K562 (cell line): Measurements from ENCODE around the gene MAN2A1. TPM values are rescaled to one million over a fixed set of nuclear protein-coding genes. Genes with fewer than 3 reads are reported as not detected.

Experiments used
- CBFA2T3 ChIP-seq: fragments of 450-650 bp; IDR thresholded peaks from 2 replicates; pipeline ENCODE4 v1.6.1; 2017
- EP400 ChIP-seq: fragments of 450-650 bp; IDR thresholded peaks from 2 replicates; pipeline ENCODE4 v1.6.1; 2017; ENCODE audit warnings: antibody characterized with exemption, mild to moderate bottlenecking, moderate library complexity
- NCOR1 ChIP-seq: fragments of 450-650 bp; IDR thresholded peaks from 2 replicates; pipeline ENCODE4 v1.6.1; 2016; ENCODE audit warnings: mild to moderate bottlenecking, moderate library complexity
- ZNF316 ChIP-seq: fragments of 450-650 bp; IDR thresholded peaks from 2 replicates; pipeline ENCODE4 v1.6.1; 2016
- polyA plus RNA-seq, 8 experiments: library from polyadenylated mRNA; depleted of rRNA in 4 of 8; stranded (reverse) in 5 of 8; unstranded in 3 of 8; fragments of >200 nt; fragmentation: Nextera tagmentation in 2 of 8; fragmentation: Illumina TruSeq in 1 of 8; extraction: Ambion mirVana in 2 of 8; extraction: Trizol in 1 of 8; gene quantifications; 2 replicates each; pipeline versions ENCODE4 v1.2.1 to v1.2.3, GENCODE V29; 2011 to 2014; ENCODE audit warnings: inconsistent platforms in 1 of 8, missing spikeins in 1 of 8
- total RNA-seq, 7 experiments: library from RNA; depleted of rRNA in 6 of 7; stranded (reverse); fragments of >200 nt in 6 of 7; fragmentation: Illumina TruSeq in 2 of 7; extraction: Trizol in 2 of 7; gene quantifications; 2 replicates each; pipeline versions ENCODE4 v1.2.1 to v1.2.3, GENCODE V29; 2011 to 2021; ENCODE audit warnings: low replicate concordance in 1 of 7
- TF ChIP-seq, protein P1 (sequence below): fragments of 450-650 bp; IDR thresholded peaks from 2 replicates; pipeline ENCODE4 v1.6.1; 2016; ENCODE audit warnings: mild to moderate bottlenecking, moderate library complexity

MAN2A1 gene
- total and polyA plus RNA-seq, 9 of the 15 experiments (the other 6 are each of a cell fraction or from before 2014, with no cell fraction given): 5.2 to 32.0 (median 19.8) TPM

DNA sequence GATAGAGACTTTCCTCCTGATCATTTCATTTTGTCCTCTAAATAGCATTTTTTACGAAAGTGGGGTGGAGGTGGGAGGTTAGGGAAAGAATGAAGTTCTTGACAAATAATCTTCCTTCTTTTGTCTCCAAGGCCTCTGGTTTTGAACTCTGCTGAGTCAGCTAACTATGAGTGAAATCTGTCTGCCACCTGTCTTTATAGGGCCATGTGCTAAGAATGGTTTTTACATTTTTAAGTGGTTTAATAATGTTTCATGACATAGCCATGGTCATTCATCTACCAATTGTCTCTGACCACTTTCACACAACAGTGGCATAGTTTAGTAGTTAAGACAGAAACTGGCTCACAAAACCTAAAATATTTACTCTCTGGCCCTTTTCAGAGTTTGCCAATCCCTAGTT, 7.6 kb downstream of the MAN2A1 start (continued):
- TF ChIP-seq, protein P1, sequence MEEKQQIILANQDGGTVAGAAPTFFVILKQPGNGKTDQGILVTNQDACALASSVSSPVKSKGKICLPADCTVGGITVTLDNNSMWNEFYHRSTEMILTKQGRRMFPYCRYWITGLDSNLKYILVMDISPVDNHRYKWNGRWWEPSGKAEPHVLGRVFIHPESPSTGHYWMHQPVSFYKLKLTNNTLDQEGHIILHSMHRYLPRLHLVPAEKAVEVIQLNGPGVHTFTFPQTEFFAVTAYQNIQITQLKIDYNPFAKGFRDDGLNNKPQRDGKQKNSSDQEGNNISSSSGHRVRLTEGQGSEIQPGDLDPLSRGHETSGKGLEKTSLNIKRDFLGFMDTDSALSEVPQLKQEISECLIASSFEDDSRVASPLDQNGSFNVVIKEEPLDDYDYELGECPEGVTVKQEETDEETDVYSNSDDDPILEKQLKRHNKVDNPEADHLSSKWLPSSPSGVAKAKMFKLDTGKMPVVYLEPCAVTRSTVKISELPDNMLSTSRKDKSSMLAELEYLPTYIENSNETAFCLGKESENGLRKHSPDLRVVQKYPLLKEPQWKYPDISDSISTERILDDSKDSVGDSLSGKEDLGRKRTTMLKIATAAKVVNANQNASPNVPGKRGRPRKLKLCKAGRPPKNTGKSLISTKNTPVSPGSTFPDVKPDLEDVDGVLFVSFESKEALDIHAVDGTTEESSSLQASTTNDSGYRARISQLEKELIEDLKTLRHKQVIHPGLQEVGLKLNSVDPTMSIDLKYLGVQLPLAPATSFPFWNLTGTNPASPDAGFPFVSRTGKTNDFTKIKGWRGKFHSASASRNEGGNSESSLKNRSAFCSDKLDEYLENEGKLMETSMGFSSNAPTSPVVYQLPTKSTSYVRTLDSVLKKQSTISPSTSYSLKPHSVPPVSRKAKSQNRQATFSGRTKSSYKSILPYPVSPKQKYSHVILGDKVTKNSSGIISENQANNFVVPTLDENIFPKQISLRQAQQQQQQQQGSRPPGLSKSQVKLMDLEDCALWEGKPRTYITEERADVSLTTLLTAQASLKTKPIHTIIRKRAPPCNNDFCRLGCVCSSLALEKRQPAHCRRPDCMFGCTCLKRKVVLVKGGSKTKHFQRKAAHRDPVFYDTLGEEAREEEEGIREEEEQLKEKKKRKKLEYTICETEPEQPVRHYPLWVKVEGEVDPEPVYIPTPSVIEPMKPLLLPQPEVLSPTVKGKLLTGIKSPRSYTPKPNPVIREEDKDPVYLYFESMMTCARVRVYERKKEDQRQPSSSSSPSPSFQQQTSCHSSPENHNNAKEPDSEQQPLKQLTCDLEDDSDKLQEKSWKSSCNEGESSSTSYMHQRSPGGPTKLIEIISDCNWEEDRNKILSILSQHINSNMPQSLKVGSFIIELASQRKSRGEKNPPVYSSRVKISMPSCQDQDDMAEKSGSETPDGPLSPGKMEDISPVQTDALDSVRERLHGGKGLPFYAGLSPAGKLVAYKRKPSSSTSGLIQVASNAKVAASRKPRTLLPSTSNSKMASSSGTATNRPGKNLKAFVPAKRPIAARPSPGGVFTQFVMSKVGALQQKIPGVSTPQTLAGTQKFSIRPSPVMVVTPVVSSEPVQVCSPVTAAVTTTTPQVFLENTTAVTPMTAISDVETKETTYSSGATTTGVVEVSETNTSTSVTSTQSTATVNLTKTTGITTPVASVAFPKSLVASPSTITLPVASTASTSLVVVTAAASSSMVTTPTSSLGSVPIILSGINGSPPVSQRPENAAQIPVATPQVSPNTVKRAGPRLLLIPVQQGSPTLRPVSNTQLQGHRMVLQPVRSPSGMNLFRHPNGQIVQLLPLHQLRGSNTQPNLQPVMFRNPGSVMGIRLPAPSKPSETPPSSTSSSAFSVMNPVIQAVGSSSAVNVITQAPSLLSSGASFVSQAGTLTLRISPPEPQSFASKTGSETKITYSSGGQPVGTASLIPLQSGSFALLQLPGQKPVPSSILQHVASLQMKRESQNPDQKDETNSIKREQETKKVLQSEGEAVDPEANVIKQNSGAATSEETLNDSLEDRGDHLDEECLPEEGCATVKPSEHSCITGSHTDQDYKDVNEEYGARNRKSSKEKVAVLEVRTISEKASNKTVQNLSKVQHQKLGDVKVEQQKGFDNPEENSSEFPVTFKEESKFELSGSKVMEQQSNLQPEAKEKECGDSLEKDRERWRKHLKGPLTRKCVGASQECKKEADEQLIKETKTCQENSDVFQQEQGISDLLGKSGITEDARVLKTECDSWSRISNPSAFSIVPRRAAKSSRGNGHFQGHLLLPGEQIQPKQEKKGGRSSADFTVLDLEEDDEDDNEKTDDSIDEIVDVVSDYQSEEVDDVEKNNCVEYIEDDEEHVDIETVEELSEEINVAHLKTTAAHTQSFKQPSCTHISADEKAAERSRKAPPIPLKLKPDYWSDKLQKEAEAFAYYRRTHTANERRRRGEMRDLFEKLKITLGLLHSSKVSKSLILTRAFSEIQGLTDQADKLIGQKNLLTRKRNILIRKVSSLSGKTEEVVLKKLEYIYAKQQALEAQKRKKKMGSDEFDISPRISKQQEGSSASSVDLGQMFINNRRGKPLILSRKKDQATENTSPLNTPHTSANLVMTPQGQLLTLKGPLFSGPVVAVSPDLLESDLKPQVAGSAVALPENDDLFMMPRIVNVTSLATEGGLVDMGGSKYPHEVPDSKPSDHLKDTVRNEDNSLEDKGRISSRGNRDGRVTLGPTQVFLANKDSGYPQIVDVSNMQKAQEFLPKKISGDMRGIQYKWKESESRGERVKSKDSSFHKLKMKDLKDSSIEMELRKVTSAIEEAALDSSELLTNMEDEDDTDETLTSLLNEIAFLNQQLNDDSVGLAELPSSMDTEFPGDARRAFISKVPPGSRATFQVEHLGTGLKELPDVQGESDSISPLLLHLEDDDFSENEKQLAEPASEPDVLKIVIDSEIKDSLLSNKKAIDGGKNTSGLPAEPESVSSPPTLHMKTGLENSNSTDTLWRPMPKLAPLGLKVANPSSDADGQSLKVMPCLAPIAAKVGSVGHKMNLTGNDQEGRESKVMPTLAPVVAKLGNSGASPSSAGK: 0 out of 2 replicates have a peak, but pooled peaks have one; percentile 23
- TF ChIP-seq ZNF316: peak; percentile 99
- TF ChIP-seq EP400: 0 out of 2 replicates have a peak, but pooled peaks have one; percentile 31
- 0 out of 2 replicates have a peak, but pooled peaks have one; percentile 17 for TF ChIP-seq CBFA2T3
- TF ChIP-seq NCOR1: no peak
